Measurements from ENCODE around the gene ADPRH.

Gene ADPRH

DNA sequence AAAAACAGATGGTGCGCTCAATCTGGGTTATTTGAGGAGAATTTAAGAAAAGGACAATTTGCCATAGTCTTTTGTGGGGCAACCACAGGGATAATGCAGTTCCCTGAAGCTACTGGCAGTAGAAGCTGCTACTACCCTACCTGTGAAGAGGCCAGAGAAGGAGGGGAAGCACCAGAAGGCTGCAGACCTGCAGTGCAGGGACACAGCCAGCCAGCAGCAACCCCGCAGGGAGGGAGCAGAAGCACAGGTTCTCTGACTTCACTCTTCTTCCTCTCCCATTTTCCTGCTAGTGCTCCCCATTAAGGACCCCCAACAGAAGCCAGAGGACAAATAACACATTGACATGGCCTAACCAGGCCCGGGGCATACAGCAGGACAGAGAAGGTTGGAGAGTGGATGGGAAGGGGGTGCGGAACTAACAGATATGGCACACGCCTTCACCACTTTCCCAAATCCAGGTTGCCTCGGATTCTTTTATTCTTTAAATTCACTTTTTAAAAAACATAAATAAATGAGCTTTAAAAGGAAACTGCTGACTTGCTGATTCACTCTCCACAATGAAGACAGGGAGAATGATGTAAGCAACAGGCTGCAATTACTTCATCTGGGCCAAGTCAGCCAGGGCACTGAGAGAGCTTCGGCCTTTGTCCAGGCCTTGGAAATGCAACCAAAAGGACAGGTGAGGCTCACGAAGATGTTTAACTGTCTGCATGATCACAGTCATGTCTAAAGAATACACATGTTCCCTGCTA, 51.0 kb downstream of the ADPRH start:
- Histone ChIP-seq H3K9me3 (ENCODE audit: control insufficient read depth, insufficient read depth, low read depth, low read length) (no peaks in the 10 kb centered on the region), H3K27ac (ENCODE audit: low read depth, low read length) (no peak overlapping the region), H3K27me3 (ENCODE audit: control insufficient read depth, insufficient read depth, low read length) (no peaks in the 10 kb centered on the region), H3K36me3 (ENCODE audit: control insufficient read depth, insufficient read depth, low read length) (no peaks in the 10 kb centered on the region), H3K4me1 (ENCODE audit: control insufficient read depth, insufficient read depth, low read length) (peaks cover 12% of the 10 kb centered on the region), H3K9ac (ENCODE audit: low read length) (no peak overlapping the region), H3K4me3 (ENCODE audit: low read depth, low read length) (no peak overlapping the region)

DNA sequence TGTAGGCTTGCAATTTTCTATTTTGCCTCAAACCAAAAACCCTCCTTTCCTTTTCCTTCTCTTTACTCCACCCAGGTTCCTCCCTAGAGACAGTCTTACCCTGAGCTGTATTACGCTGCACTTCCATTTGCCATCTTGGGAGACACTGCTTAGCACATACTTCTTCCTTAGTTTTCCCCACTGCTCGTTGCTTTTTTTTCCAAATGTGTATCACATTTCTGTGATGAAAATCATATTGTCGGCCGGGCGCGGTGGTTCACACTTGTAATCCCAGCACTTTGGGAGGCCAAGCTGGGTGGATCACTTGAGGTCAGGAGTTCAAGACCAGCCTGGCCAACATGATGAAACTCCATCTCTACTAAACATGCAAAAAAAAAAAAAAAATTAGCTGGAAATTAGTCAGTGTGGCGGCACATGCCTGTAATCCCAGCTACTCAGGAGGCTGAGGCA, 51.6 kb downstream of the ADPRH start:
- no peaks in the 10 kb centered on the region for H3K36me3 ChIP-seq (ENCODE audit: control insufficient read depth, insufficient read depth, low read length)
- no peak overlapping the region for H3K9ac ChIP-seq (ENCODE audit: low read length)
- no peaks in the 10 kb centered on the region for H3K27me3 ChIP-seq (ENCODE audit: control insufficient read depth, insufficient read depth, low read length)
- no peak overlapping the region for H3K4me3 ChIP-seq (ENCODE audit: low read depth, low read length)
- H3K27ac ChIP-seq (ENCODE audit: low read depth, low read length), result no peak overlapping the region
- H3K4me1 ChIP-seq (ENCODE audit: control insufficient read depth, insufficient read depth, low read length), result peaks cover 6% of the 10 kb centered on the region
- H3K9me3 ChIP-seq (ENCODE audit: control insufficient read depth, insufficient read depth, low read depth, low read length), result no peaks in the 10 kb centered on the region

GRCh38 chr3:119631516-119631915, 52.2 kb downstream of the ADPRH start:
- Histone ChIP-seq H3K27me3 (ENCODE audit: control insufficient read depth, insufficient read depth, low read length) (no peaks in the 10 kb centered on the region), H3K9me3 (ENCODE audit: control insufficient read depth, insufficient read depth, low read depth, low read length) (no peaks in the 10 kb centered on the region), H3K4me1 (ENCODE audit: control insufficient read depth, insufficient read depth, low read length) (peaks cover 3% of the 10 kb centered on the region; the same call in 1 of the 2 replicates), H3K36me3 (ENCODE audit: control insufficient read depth, insufficient read depth, low read length) (no peaks in the 10 kb centered on the region), H3K9ac (ENCODE audit: low read length) (no peak overlapping the region), H3K4me3 (ENCODE audit: low read depth, low read length) (no peak overlapping the region), H3K27ac (ENCODE audit: low read depth, low read length) (no peak overlapping the region)

GRCh38 chr3:119632216-119632615, 52.9 kb downstream of the ADPRH start:
- H3K27ac ChIP-seq (ENCODE audit: low read depth, low read length), result no peak overlapping the region
- no peak overlapping the region for H3K4me3 ChIP-seq (ENCODE audit: low read depth, low read length)
- no peaks in the 10 kb centered on the region for H3K36me3 ChIP-seq (ENCODE audit: control insufficient read depth, insufficient read depth, low read length)
- H3K27me3 ChIP-seq (ENCODE audit: control insufficient read depth, insufficient read depth, low read length), result no peaks in the 10 kb centered on the region
- no peaks in the 10 kb centered on the region for H3K9me3 ChIP-seq (ENCODE audit: control insufficient read depth, insufficient read depth, low read depth, low read length)
- H3K9ac ChIP-seq (ENCODE audit: low read length), result no peak overlapping the region
- H3K4me1 ChIP-seq (ENCODE audit: control insufficient read depth, insufficient read depth, low read length), result peaks cover 3% of the 10 kb centered on the region; the same call in 1 of the 2 replicates

- no peak overlapping the region for H3K4me3 ChIP-seq (ENCODE audit: low read depth, low read length)
- H3K9me3 ChIP-seq (ENCODE audit: control insufficient read depth, insufficient read depth, low read depth, low read length), result no peaks in the 10 kb centered on the region
- H3K9ac ChIP-seq (ENCODE audit: low read length), result no peak overlapping the region
- no peaks in the 10 kb centered on the region; the same call in 1 of the 2 replicates for H3K4me1 ChIP-seq (ENCODE audit: control insufficient read depth, insufficient read depth, low read length)
- H3K27ac ChIP-seq (ENCODE audit: low read depth, low read length), result no peak overlapping the region
- H3K36me3 ChIP-seq (ENCODE audit: control insufficient read depth, insufficient read depth, low read length), result no peaks in the 10 kb centered on the region
- H3K27me3 ChIP-seq (ENCODE audit: control insufficient read depth, insufficient read depth, low read length), result no peaks in the 10 kb centered on the region
Observed at GRCh38 chr3:119632829-119633228, 53.5 kb downstream of the ADPRH start.

- H3K9me3 ChIP-seq (ENCODE audit: control insufficient read depth, insufficient read depth, low read depth, low read length), result no peaks in the 10 kb centered on the region
- H3K36me3 ChIP-seq (ENCODE audit: control insufficient read depth, insufficient read depth, low read length), result no peaks in the 10 kb centered on the region
- no peaks in the 10 kb centered on the region for H3K4me1 ChIP-seq (ENCODE audit: control insufficient read depth, insufficient read depth, low read length)
- no peaks in the 10 kb centered on the region for H3K27me3 ChIP-seq (ENCODE audit: control insufficient read depth, insufficient read depth, low read length)
- H3K9ac ChIP-seq (ENCODE audit: low read length), result no peak overlapping the region
- no peak overlapping the region for H3K4me3 ChIP-seq (ENCODE audit: low read depth, low read length)
- no peak overlapping the region for H3K27ac ChIP-seq (ENCODE audit: low read depth, low read length)
Observed at GRCh38 chr3:119635719-119636118, 56.4 kb downstream of the ADPRH start.

DNA sequence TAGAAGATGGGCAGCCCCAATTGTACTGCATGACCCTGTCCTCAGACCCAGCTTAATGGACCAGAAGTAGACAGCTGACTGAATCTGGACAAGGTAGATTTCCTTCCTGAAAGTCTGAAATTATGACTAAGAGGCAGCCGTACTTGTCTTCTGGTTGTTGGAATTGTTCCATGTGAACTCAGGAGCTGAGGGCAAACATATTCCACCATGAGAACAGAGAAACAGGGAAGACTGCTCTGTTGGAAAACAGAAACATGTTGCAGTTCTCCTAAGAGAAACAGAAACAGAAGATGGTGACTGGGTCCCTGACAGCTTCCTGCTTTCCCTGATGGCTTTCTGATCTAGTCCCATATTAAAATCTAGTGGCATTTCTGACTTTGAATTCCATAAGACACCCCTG, 57.0 kb downstream of the ADPRH start:
- no peak overlapping the region for H3K4me3 ChIP-seq (ENCODE audit: low read depth, low read length)
- no peaks in the 10 kb centered on the region for H3K4me1 ChIP-seq (ENCODE audit: control insufficient read depth, insufficient read depth, low read length)
- H3K9ac ChIP-seq (ENCODE audit: low read length), result no peak overlapping the region
- H3K27me3 ChIP-seq (ENCODE audit: control insufficient read depth, insufficient read depth, low read length), result no peaks in the 10 kb centered on the region
- no peaks in the 10 kb centered on the region for H3K9me3 ChIP-seq (ENCODE audit: control insufficient read depth, insufficient read depth, low read depth, low read length)
- no peaks in the 10 kb centered on the region for H3K36me3 ChIP-seq (ENCODE audit: control insufficient read depth, insufficient read depth, low read length)
- no peak overlapping the region for H3K27ac ChIP-seq (ENCODE audit: low read depth, low read length)

GRCh38 chr3:119636891-119637611, 57.8 kb downstream of the ADPRH start:
- Histone ChIP-seq H3K4me3 (ENCODE audit: low read depth, low read length) (no peak overlapping the region), H3K36me3 (ENCODE audit: control insufficient read depth, insufficient read depth, low read length) (no peaks in the 10 kb centered on the region), H3K4me1 (ENCODE audit: control insufficient read depth, insufficient read depth, low read length) (no peaks in the 10 kb centered on the region), H3K27me3 (ENCODE audit: control insufficient read depth, insufficient read depth, low read length) (no peaks in the 10 kb centered on the region), H3K9ac (ENCODE audit: low read length) (no peak overlapping the region), H3K27ac (ENCODE audit: low read depth, low read length) (no peak overlapping the region), H3K9me3 (ENCODE audit: control insufficient read depth, insufficient read depth, low read depth, low read length) (no peaks in the 10 kb centered on the region)

- Histone ChIP-seq H3K27ac (ENCODE audit: low read depth, low read length) (no peak overlapping the region), H3K4me1 (ENCODE audit: control insufficient read depth, insufficient read depth, low read length) (no peaks in the 10 kb centered on the region), H3K9me3 (ENCODE audit: control insufficient read depth, insufficient read depth, low read depth, low read length) (no peaks in the 10 kb centered on the region), H3K36me3 (ENCODE audit: control insufficient read depth, insufficient read depth, low read length) (no peaks in the 10 kb centered on the region), H3K27me3 (ENCODE audit: control insufficient read depth, insufficient read depth, low read length) (no peaks in the 10 kb centered on the region), H3K4me3 (ENCODE audit: low read depth, low read length) (no peak overlapping the region), H3K9ac (ENCODE audit: low read length) (no peak overlapping the region)
Observed at GRCh38 chr3:119637679-119638477, 58.6 kb downstream of the ADPRH start.

Measured in HUES6 (cell line).